NT2/D1 (cell line): ENCODE results near the gene PLA2G6.

Experiments used
- SUZ12 ChIP-seq: IDR thresholded peaks from 2 replicates; pipeline ENCODE4 v1.6.1; 2011; ENCODE audit not compliant: insufficient read length, insufficient read depth; ENCODE audit errors: extremely low read depth
- YY1 ChIP-seq: IDR thresholded peaks from 2 replicates; pipeline ENCODE4 v1.6.1; 2011; ENCODE audit not compliant: insufficient read length, insufficient read depth
- ZNF274 ChIP-seq: IDR thresholded peaks from 2 replicates; pipeline ENCODE4 v1.6.1; 2011; ENCODE audit warnings: mild to moderate bottlenecking, low read depth, low read length

GRCh38 chr22:38141217-38141973, 40.2 kb downstream of the PLA2G6 start:
- TF ChIP-seq SUZ12 (no peak), ZNF274 (no peak), YY1 (no peak)
